Activated CD8-positive, alpha-beta memory T cell treated with anti-CD3 and anti-CD28 coated beads, Interleukin-2, amount 10 ng/mL, durations not matched to agents 7 days and 5 days (primary cell): ENCODE results near the gene LDAH. TPM values are rescaled to one million over a fixed set of nuclear protein-coding genes. Genes with fewer than 3 reads are reported as not detected.

Source experiments
- ATAC-seq: fragments of 150-1000 bp; cut with Tn5 transposase; one replicate; pipeline ENCODE4 v1.10.0; 2021; ENCODE audit warnings: moderate library complexity
- CTCF ChIA-PET: fragments of 350-600 bp; sonication (Branson Sonifier 250); formaldehyde crosslinking; loops from one replicate; lab custom pipeline; 2021; ENCODE audit warnings: antibody characterized with exemption; lab: Charles Lee
- DNase-seq: peaks from one replicate; pipeline ENCODE4 v3.0.0-alpha.2; 2020
- H3K27ac Mint-ChIP-seq: one replicate; pipeline ENCODE4 v1.8.0; 2021; ENCODE audit warnings: mild to moderate bottlenecking, mixed read lengths
- H3K27me3 Mint-ChIP-seq: one replicate; pipeline ENCODE4 v1.8.0; 2021; ENCODE audit warnings: mixed read lengths
- H3K36me3 Mint-ChIP-seq: one replicate; pipeline ENCODE4 v1.8.0; 2021; ENCODE audit warnings: mild to moderate bottlenecking, mixed read lengths
- H3K4me1 Mint-ChIP-seq: one replicate; pipeline ENCODE4 v1.8.0; 2021; ENCODE audit warnings: mixed read lengths
- H3K4me3 Mint-ChIP-seq: one replicate; pipeline ENCODE4 v1.8.0; 2021; ENCODE audit warnings: mild to moderate bottlenecking, moderate library complexity, mixed read lengths
- H3K9me3 Mint-ChIP-seq: one replicate; pipeline ENCODE4 v1.8.0; 2022; ENCODE audit warnings: low read depth, mixed read lengths
- total RNA-seq, 2 experiments: library from RNA; stranded (reverse); gene quantifications; one replicate each; pipeline ENCODE4 v1.2.3, GENCODE V29; 2021

The LDAH gene
- total RNA-seq, 2 experiments from 2014 or later: 21.3 to 23.7 TPM

DNA sequence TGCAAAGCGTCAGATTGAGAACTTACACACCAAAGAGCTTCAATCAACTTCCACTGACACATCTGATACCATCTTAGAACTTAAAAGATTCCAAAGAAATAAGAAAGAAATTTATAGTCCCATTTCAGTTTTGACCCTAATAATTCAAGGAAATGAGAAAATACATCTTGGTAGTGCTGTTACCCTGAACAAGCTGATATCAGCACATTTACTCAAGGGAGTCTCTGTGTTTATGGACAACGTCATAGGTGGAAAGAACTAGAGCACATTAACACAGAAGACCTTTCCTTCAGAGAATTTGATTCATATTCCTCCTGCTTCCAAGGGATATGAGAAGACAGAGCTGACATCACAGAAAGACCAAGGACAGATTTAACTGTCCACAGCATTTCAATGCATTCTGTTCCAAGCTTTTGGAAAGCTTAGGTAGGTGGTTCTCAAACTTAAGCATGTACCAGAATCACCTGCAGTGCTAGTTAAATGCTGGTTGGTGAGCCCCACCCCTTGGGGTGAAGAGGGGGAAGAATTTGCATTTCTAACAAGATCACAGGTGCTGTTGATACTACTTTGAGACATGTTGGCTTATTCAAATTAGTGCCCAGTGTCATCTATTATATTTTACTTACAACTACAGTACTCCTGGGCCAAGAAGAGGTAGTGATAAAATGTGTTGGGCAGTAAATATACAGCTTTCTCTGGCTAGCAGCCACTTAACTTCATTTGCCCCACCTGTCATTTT lies 59.8 kb downstream of the LDAH start:
- no peaks in the 10 kb centered on the region for H3K27me3 Mint-ChIP-seq
- peaks cover 4% of the 10 kb centered on the region for H3K4me1 Mint-ChIP-seq
- CTCF ChIA-PET: no interaction called here
- peaks cover 45% of the 10 kb centered on the region for H3K36me3 Mint-ChIP-seq
- no peak overlapping the region for H3K4me3 Mint-ChIP-seq
- DNase-seq: no peak
- no peak overlapping the region for H3K27ac Mint-ChIP-seq
- no peak for ATAC-seq
- no peaks in the 10 kb centered on the region for H3K9me3 Mint-ChIP-seq

DNA sequence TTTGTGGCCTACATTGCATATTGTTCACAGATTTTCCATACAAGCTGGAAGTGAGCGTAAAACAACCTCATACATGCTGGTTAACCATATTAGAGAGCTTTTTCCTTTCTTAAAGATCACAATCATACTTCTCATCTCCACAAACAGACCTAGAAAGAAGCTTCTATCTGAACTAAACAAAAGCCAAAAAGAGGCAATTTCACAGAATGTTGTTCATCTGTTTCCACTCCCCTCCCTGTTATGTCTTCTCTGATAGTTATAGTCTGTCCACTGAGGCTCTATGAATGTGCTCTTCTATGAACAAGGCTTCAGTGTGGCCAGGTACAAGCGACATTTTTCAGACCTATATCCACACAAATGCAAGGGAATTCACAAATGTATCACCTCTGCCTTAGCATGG lies 63.4 kb downstream of the LDAH start:
- Mint-ChIP-seq H3K4me1 (peaks cover 4% of the 10 kb centered on the region), H3K27ac (no peak overlapping the region), H3K9me3 (no peaks in the 10 kb centered on the region), H3K27me3 (no peaks in the 10 kb centered on the region), H3K36me3 (peaks cover 33% of the 10 kb centered on the region), H3K4me3 (no peak overlapping the region)
- ATAC-seq: no peak
- CTCF ChIA-PET: interaction anchor here (1.9 kb wide), 1 partner anchor 22 kb away, joined by 4 read pairs; no protein-coding TSS in a partner anchor
- DNase-seq: no peak

DNA sequence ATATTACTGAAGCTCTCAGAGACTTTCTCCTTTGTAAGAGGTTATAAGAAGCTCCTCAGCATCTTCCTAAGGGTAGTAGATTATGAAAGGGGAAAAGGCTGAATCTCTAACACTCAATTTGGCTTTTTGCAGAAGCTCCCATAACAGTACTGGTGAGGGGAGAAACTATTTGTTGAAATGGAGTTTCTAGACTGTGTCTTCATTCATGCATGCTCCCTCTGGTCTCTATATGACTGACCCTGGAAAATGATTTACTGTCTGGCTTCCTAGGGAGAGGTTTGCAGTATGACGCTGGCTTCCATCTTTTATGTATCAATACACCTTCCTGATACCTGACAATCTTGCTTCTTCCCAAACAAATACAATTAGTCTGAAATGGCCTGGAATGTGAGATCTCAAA lies 63.9 kb downstream of the LDAH start:
- H3K27ac Mint-ChIP-seq: no peak overlapping the region
- ATAC-seq (no peak), DNase-seq (no peak)
- H3K27me3 Mint-ChIP-seq: no peaks in the 10 kb centered on the region
- CTCF ChIA-PET: interaction anchor here (1.2 to 1.9 kb wide), 2 partner anchors 14 to 22 kb away, joined by 3 to 4 read pairs; no protein-coding TSS in a partner anchor
- peaks cover 4% of the 10 kb centered on the region for H3K4me1 Mint-ChIP-seq
- H3K9me3 Mint-ChIP-seq: no peaks in the 10 kb centered on the region
- peaks cover 31% of the 10 kb centered on the region for H3K36me3 Mint-ChIP-seq
- no peak overlapping the region for H3K4me3 Mint-ChIP-seq

DNA sequence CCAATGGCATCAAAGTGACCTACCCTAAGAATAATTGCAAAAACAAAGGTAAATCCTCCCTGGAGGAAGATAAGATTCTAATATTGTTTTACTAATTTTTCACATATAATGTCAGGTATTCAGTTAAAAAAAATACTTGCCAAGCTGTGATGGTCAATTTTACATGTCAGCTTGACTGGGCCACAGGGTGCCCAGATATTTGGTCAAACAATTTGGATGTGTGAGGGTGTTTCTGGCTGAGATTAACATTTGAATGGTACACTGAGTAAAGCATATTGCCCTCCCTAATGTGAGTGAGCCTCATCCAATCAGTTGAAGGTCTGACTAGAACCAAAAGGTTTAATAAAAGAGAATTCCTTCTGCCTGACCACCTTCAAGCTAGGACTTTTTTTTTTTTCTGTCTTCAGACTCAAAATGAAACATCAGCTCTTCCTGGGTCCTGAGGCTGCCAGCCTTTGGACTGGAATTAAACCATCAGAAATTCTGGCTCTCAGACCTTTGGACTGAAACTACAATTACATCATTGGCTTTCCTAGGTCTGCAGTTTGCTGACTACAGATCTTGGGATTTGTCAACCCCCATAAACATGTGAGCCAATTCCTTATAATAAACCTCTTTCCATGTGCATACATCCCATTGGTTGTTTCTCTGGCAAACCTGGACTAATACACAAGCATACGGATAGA lies 65.4 kb downstream of the LDAH start:
- Mint-ChIP-seq H3K4me3 (no peak overlapping the region), H3K9me3 (no peaks in the 10 kb centered on the region), H3K4me1 (peaks cover 4% of the 10 kb centered on the region), H3K27me3 (no peaks in the 10 kb centered on the region), H3K27ac (no peak overlapping the region), H3K36me3 (peaks cover 41% of the 10 kb centered on the region)
- no peak for DNase-seq
- no peak for ATAC-seq
- CTCF ChIA-PET: interaction anchor here (0.8 to 1.6 kb wide), 3 partner anchors 13 to 96 kb away, joined by 3 to 4 read pairs (median 3); no protein-coding TSS in a partner anchor

DNA sequence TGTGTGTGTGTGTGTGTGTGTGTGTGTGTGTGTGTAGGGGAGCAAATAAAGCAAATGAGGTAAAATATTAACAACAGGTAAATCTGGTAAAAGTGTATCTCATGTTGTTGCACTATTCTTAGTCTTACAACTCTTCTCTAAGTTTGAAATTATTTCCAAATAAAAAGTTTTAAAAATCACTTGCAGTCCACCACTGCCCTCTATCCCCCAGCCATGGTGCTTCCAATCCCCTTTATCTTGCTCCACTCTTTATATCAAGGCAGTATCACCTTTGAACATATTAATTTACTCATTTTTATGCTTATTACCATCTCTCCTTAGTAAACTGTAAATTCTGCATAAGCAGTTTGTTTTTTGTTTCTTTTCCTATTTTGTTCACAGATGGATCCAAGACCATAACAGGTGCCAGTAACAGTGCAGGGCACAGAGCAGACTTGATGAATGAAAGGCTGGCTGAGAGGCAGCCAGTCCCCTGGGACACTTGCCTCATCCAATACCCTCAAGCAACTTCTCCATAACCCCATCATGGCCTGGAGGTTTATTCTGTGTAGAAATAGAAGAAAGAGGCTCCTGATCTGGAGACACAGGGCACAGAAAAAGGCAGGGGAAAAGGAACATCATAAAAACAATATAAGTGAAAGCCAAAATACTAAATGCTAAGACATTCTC lies 67.6 kb downstream of the LDAH start:
- ATAC-seq (no peak), DNase-seq (no peak)
- peaks cover 4% of the 10 kb centered on the region for H3K4me1 Mint-ChIP-seq
- CTCF ChIA-PET: no interaction called here
- H3K4me3 Mint-ChIP-seq: no peak overlapping the region
- no peak overlapping the region for H3K27ac Mint-ChIP-seq
- no peaks in the 10 kb centered on the region for H3K27me3 Mint-ChIP-seq
- H3K36me3 Mint-ChIP-seq: peaks cover 42% of the 10 kb centered on the region
- peaks cover 2% of the 10 kb centered on the region for H3K9me3 Mint-ChIP-seq

DNA sequence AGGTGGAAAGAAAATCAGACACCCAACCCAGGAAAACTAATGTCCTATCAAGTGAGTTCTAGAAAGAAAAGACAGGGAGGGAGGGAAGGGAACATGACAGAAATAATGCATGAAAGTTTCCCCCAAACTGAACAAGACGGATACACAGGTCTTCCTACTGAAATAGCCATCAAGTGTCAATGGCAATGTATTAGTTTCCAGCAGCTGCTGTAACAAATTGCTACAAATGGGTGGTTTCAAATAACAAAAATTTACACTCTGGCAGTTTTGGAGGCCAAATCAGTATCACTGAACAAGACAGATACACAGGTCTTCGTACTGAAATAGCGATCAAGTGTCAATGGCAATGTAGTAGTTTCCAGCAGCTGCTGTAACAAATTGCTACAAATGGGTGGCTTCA lies 70.6 kb downstream of the LDAH start:
- peaks cover 31% of the 10 kb centered on the region for H3K36me3 Mint-ChIP-seq
- DNase-seq: no peak
- H3K9me3 Mint-ChIP-seq: peaks cover 2% of the 10 kb centered on the region
- no peaks in the 10 kb centered on the region for H3K27me3 Mint-ChIP-seq
- H3K4me3 Mint-ChIP-seq: no peak overlapping the region
- ATAC-seq: no peak
- H3K4me1 Mint-ChIP-seq: no peaks in the 10 kb centered on the region
- no peak overlapping the region for H3K27ac Mint-ChIP-seq
- CTCF ChIA-PET: no interaction called here

DNA sequence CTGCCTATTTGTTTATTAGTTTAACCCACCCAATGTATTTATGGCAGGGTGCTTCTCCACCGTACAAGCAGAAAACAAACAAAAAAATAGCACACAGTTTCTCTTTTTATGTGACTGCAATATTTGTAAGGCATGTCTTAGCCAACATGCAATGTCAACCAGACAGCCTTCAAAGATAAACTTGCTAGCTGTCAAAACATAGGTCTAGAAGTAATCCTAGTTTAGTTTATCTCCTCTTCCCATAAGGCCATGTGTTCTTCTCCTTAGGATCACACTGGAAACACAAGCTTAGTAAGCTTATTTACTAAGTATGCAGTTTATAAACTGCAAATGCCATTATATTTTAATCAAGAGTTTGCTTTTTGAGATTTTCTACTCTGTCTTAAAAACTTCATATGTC lies 75.6 kb downstream of the LDAH start:
- DNase-seq (no peak), ATAC-seq (no peak)
- Mint-ChIP-seq H3K9me3 (peaks cover 2% of the 10 kb centered on the region), H3K27ac (no peak overlapping the region), H3K27me3 (no peaks in the 10 kb centered on the region), H3K4me3 (no peak overlapping the region), H3K36me3 (peaks cover 34% of the 10 kb centered on the region), H3K4me1 (peaks cover 2% of the 10 kb centered on the region)
- CTCF ChIA-PET: interaction anchor here (2.9 kb wide), 1 partner anchor 216 kb away, joined by 7 read pairs; no protein-coding TSS in a partner anchor

DNA sequence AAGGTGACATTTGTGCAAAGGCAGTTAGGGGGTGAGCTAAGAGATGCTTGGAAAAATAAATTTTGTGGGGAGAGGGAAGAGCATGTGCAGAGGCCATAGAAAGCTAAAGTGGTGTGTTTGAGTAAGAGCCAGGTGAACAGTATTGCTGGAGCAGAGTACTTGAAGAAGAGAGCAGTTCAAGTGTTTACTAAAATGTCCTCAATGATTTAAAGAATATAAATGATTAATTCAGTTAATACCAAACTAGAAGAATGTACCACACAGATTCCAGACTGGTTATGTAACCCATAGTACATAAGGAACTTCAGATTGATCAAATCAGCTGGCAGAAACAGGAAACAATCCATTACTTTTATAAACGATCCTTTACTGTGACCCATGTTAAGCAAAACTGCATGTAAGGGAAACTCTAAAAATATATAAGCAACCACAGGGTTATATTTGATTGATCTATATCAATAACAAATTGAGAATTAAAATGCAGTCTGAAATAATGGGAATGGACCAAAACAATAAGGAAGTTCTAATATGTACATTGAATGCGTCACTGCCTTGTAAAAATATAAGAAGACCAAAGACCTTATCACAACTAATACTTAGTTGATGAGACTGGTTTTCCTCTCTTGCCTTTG lies 76.9 kb downstream of the LDAH start:
- DNase-seq (no peak), ATAC-seq (no peak)
- H3K4me1 Mint-ChIP-seq: peaks cover 2% of the 10 kb centered on the region
- CTCF ChIA-PET: no interaction called here
- peaks cover 36% of the 10 kb centered on the region for H3K36me3 Mint-ChIP-seq
- H3K9me3 Mint-ChIP-seq: peaks cover 5% of the 10 kb centered on the region
- no peak overlapping the region for H3K27ac Mint-ChIP-seq
- H3K4me3 Mint-ChIP-seq: no peak overlapping the region
- H3K27me3 Mint-ChIP-seq: no peaks in the 10 kb centered on the region

DNA sequence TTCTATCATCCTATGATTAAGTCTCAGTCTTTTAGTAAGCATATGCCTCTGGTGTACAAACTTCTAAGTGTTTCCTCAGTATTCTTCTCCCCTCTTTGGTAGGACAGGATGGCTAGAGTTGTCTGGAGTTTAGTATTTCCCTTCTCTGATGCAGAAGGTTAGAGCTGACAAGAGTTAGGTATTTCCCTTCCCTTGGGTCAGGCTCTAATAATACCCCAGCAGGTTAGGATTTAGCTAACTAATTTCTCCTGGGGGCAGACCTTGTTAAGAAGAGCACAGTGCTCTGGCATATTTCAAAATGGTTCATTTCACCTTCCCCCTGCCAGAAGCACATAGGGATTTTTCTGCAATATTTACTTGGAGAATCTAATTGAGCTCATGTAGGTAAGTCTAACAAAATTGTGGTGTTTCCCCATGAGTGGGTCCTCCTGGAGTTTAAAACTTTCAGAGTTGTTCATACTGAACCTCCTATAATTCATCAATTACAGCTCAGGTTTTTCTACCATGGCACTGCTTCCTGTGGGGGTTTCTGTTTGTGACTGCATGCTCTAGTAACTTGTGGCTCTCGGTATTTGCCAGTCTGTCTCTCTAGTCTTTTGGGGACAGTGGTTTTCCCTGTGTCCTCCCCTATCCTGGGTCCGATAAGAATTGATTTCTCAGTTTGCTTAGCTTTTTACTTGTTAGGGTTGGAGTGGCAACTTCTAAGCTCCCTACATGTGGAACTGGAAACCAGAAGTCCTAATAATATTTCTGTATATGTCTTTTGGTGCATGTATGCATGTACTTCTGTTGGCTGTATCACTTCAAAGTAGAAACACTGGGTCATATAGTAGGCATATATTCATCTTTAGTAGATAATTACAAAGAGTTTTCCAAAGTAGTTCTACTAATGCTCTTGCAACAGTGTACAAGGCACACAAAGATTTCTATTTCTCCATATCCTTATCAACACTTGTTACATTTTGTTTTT lies 78.2 kb downstream of the LDAH start:
- Mint-ChIP-seq H3K36me3 (peaks cover 29% of the 10 kb centered on the region), H3K4me1 (peaks cover 2% of the 10 kb centered on the region), H3K9me3 (peaks cover 3% of the 10 kb centered on the region), H3K27ac (no peak overlapping the region), H3K4me3 (no peak overlapping the region), H3K27me3 (no peaks in the 10 kb centered on the region)
- DNase-seq (no peak), ATAC-seq (no peak)
- CTCF ChIA-PET: interaction anchor here (1.1 kb wide), 1 partner anchor 14 kb away, joined by 3 read pairs; no protein-coding TSS in a partner anchor

DNA sequence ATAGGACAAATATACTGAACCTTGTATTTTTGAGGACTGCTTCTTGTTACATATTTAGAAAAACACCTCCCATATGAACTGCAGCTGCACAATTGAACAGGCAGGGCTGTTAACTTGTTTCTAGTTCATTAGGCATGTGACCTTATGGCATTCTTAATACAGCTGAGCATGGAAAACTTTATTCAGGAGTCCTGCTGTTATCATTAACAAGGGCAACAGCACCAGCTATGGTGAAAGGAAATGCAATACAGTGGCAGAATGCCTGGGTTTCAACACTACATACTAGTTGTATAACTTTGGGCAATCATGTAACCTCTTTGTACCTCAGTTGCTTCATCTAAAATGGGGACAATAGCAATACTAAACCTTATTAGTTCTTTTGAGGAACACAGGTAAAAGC lies 84.1 kb downstream of the LDAH start:
- H3K36me3 Mint-ChIP-seq: peaks cover 44% of the 10 kb centered on the region
- ATAC-seq: no peak
- H3K4me3 Mint-ChIP-seq: no peak overlapping the region
- no peak for DNase-seq
- no peaks in the 10 kb centered on the region for H3K27me3 Mint-ChIP-seq
- no peak overlapping the region for H3K27ac Mint-ChIP-seq
- CTCF ChIA-PET: interaction anchor here (1.0 kb wide), 1 partner anchor 225 kb away, joined by 3 read pairs; no protein-coding TSS in a partner anchor
- H3K4me1 Mint-ChIP-seq: peaks cover 13% of the 10 kb centered on the region
- peaks cover 3% of the 10 kb centered on the region for H3K9me3 Mint-ChIP-seq

DNA sequence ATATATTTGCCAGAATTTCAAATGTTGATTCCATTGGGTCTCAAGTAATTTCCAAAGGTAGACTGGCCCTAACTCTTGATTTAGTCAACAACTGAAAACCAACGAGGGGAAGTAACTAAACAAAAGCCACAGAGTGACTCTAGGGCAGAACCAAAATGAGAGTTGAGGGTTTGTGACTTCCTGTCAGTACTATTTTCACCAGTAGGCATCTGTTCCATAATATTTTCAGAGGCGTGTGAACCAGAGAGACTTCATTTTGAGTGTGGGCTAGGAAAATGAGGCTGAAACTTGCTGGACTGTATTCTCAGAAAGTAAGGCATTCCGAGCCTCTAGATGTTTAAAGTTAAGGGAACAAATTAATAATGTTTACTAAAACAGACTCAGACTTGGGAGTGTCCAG lies 85.4 kb downstream of the LDAH start:
- Mint-ChIP-seq H3K36me3 (peaks cover 37% of the 10 kb centered on the region), H3K4me1 (peaks cover 13% of the 10 kb centered on the region)

DNA sequence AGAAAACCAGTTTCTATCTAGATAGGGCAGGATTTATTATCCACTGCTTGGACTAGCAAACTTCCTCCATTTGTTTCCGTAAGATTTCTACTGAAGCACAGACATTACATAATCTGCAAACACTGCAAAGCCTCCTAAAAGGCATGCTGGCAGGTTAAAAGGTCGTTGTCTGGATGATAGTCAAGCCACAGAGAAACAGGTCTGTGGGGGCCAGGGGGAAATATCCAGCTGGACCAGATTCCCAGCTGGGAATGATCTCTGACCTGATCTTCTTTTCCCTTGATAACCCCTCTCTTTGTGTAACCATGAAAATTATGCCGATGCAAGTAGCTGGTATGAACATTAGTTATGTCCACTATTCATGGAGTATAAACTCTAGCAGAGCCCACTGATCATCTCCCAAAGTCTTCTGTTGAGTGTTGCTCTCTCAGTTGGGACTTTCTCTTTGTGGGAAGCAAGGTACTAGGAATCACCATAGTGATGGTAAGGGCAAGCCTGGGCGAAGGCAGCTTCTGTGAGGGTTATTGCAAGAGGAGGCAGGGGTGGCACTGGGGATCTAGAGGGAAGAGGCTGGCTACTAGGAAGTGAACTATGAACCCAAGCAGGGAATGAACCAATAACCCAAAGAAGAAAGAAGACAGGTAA lies 94.7 kb downstream of the LDAH start:
- no peak overlapping the region for H3K27ac Mint-ChIP-seq
- CTCF ChIA-PET: no interaction called here
- H3K4me1 Mint-ChIP-seq: no peaks in the 10 kb centered on the region
- H3K4me3 Mint-ChIP-seq: no peak overlapping the region
- no peaks in the 10 kb centered on the region for H3K27me3 Mint-ChIP-seq
- no peak for DNase-seq
- ATAC-seq: no peak
- H3K9me3 Mint-ChIP-seq: no peaks in the 10 kb centered on the region
- peaks cover 21% of the 10 kb centered on the region for H3K36me3 Mint-ChIP-seq

More for the DNA sequence above, 85.4 kb downstream of the LDAH start:
- no peaks in the 10 kb centered on the region for H3K27me3 Mint-ChIP-seq
- peaks cover 3% of the 10 kb centered on the region for H3K9me3 Mint-ChIP-seq
- ATAC-seq (peak; percentile 55), DNase-seq (no peak)
- no peak overlapping the region for H3K27ac Mint-ChIP-seq
- no peak overlapping the region for H3K4me3 Mint-ChIP-seq
- CTCF ChIA-PET: no interaction called here
